ENCODE data around the gene TTLL5. TPM values are rescaled to one million over a fixed set of nuclear protein-coding genes. Genes with fewer than 3 reads are reported as not detected.

The TTLL5 gene
- total RNA-seq, 1 donor from 2014 or later = 26.0 TPM

GRCh38 chr14:75802486-75802885 lies 141.4 kb downstream of the TTLL5 start:
- H3K4me3 ChIP-seq = no peak overlapping the region
- intact Hi-C loops (cut with DNase I) = no loop called here
- no peak for TF ChIP-seq CTCF (IDR thresholded peaks at IDR 0.05)
- H3K9me3 ChIP-seq = no peaks in the 10 kb centered on the region
- no peaks in the 10 kb centered on the region for H3K4me1 ChIP-seq
- H3K27me3 ChIP-seq = no peaks in the 10 kb centered on the region
- no peak for ATAC-seq
- no peak for DNase-seq
- H3K36me3 ChIP-seq = peaks cover 8% of the 10 kb centered on the region
- no peak overlapping the region for H3K27ac ChIP-seq

- DNase-seq (no peak), ATAC-seq (no peak)
- no peaks in the 10 kb centered on the region for H3K4me1 ChIP-seq
- H3K27me3 ChIP-seq = no peaks in the 10 kb centered on the region
- no peak overlapping the region for H3K4me3 ChIP-seq
- H3K36me3 ChIP-seq = peaks cover 8% of the 10 kb centered on the region
- no peaks in the 10 kb centered on the region for H3K9me3 ChIP-seq
- TF ChIP-seq CTCF (IDR thresholded peaks at IDR 0.05) = no peak
- intact Hi-C loops (cut with DNase I) = no loop called here
- H3K27ac ChIP-seq = no peak overlapping the region
These were observed 142.7 kb downstream of the TTLL5 start for GRCh38 chr14:75803765-75804164.

- H3K4me1 ChIP-seq = no peaks in the 10 kb centered on the region
- peaks cover 8% of the 10 kb centered on the region for H3K36me3 ChIP-seq
- ATAC-seq = no peak
- intact Hi-C loops (cut with DNase I) = no loop called here
- no peak for DNase-seq
- H3K27me3 ChIP-seq = no peaks in the 10 kb centered on the region
- no peak overlapping the region for H3K4me3 ChIP-seq
- no peak for TF ChIP-seq CTCF (IDR thresholded peaks at IDR 0.05)
- H3K27ac ChIP-seq = no peak overlapping the region
- no peaks in the 10 kb centered on the region for H3K9me3 ChIP-seq
These were observed 143.7 kb downstream of the TTLL5 start for GRCh38 chr14:75804570-75805275.

GRCh38 chr14:75805646-75806045 lies 144.6 kb downstream of the TTLL5 start:
- Histone ChIP-seq H3K4me1 (no peaks in the 10 kb centered on the region), H3K9me3 (no peaks in the 10 kb centered on the region), H3K27ac (no peak overlapping the region), H3K36me3 (peaks cover 8% of the 10 kb centered on the region), H3K27me3 (no peaks in the 10 kb centered on the region), H3K4me3 (no peak overlapping the region)
- intact Hi-C loops (cut with DNase I) = no loop called here
- no peak for DNase-seq
- ATAC-seq = no peak
- TF ChIP-seq CTCF (IDR thresholded peaks at IDR 0.05) = no peak

GRCh38 chr14:75806352-75806832 lies 145.3 kb downstream of the TTLL5 start:
- H3K36me3 ChIP-seq = peaks cover 8% of the 10 kb centered on the region
- H3K27me3 ChIP-seq = no peaks in the 10 kb centered on the region
- H3K4me1 ChIP-seq = no peaks in the 10 kb centered on the region
- no peak overlapping the region for H3K4me3 ChIP-seq
- no peaks in the 10 kb centered on the region for H3K9me3 ChIP-seq
- intact Hi-C loops (cut with DNase I) = no loop called here
- ATAC-seq (no peak), DNase-seq (no peak)
- no peak overlapping the region for H3K27ac ChIP-seq
- TF ChIP-seq CTCF (IDR thresholded peaks at IDR 0.05) = no peak

Data from upper lobe of right lung (tissue), 1 donor.